Sigmoid colon (tissue), 7 donors: Measurements from ENCODE around the gene TRAF3IP3. TPM values are rescaled to one million over a fixed set of nuclear protein-coding genes. Genes with fewer than 3 reads are reported as not detected.
A peak's percentile ranks its signal among the peaks of the same experiment; 100 is the strongest.

Experiments used
- DNase-seq: peaks from one replicate; pipeline ENCODE4 v3.0.0-alpha.2; 2019
- H3K27ac ChIP-seq, 4 donors: fragments of 200-600 bp; sonication (generic); one replicate each; pipeline ENCODE4 v1.5.1; 2016 to 2019; ENCODE audit warnings: mild to moderate bottlenecking in 1 of 4
- H3K27me3 ChIP-seq, 3 donors: fragments of 200-600 bp; sonication (generic); one replicate each; pipeline ENCODE4 v1.5.1; 2019; ENCODE audit warnings: mild to moderate bottlenecking in 1 of 3
- H3K36me3 ChIP-seq, 4 donors: fragments of 200-600 bp; sonication (generic); one replicate each; pipeline ENCODE4 v1.5.1; 2016 to 2019
- H3K4me1 ChIP-seq, 4 donors: fragments of 200-600 bp; sonication (generic); one replicate each; pipeline ENCODE4 v1.5.1; 2017 to 2019
- H3K4me3 ChIP-seq, 4 donors: fragments of 200-600 bp; sonication (generic); one replicate each; pipeline ENCODE4 v1.5.1; 2017 to 2019; ENCODE audit warnings: mild to moderate bottlenecking in 2 of 4, moderate library complexity in 1 of 4
- H3K9me3 ChIP-seq, 4 donors: fragments of 200-600 bp in 3 of 4; sonication (generic) in 3 of 4; one replicate each; pipeline versions ENCODE4 v1.5.1 to v1.6.1; 2013 to 2019
- EP300 ChIP-seq, 4 donors: sonication (generic); formaldehyde crosslinking; IDR thresholded peaks; one replicate each; pipeline ENCODE4 v1.6.1; 2017; ENCODE audit warnings: antibody characterized with exemption in 4 of 4
- POLR2A ChIP-seq, 2 donors: fragments of 450-650 bp; IDR thresholded peaks; one replicate each; pipeline ENCODE4 v1.6.1; 2016; ENCODE audit warnings: antibody characterized with exemption in 2 of 2, mild to moderate bottlenecking in 2 of 2, moderate library complexity in 2 of 2
- POLR2AphosphoS5 ChIP-seq, 4 donors: sonication (generic); formaldehyde crosslinking; IDR thresholded peaks; one replicate each; pipeline ENCODE4 v1.6.1; 2017; ENCODE audit warnings: antibody characterized with exemption in 4 of 4
- WGBS, 2 donors: extraction: QIAGEN DNeasy Blood & Tissue Kit; methylation state at CpG; one replicate each; pipeline ENCODE4 v1.1.7; 2013; 5-methylcytosine and 5-hydroxymethylcytosine counted together
- intact Hi-C: fragments of 100-400 bp; cut with DNase I; formaldehyde crosslinking; loops from one replicate; pipeline ENCODE4 v1.15.1; 2023
- polyA plus RNA-seq, 3 donors: library from polyadenylated mRNA; stranded (reverse); fragments of 200-250 nt; gene quantifications; one replicate each; pipeline ENCODE4 v1.2.3, GENCODE V29; 2013
- total RNA-seq, 4 donors: library from RNA; depleted of rRNA; stranded (reverse); fragments of >200 nt; gene quantifications; one replicate each; pipeline ENCODE4 v1.1.0, GENCODE V29; 2016
- TF ChIP-seq, protein P1 (sequence below), 4 experiments: fragments of 450-650 bp in 3 of 4; fragments of 200-600 bp in 1 of 4; IDR thresholded peaks; one replicate each; pipeline ENCODE4 v1.5.1; 2016 to 2019; ENCODE audit warnings: antibody characterized with exemption in 4 of 4, mild to moderate bottlenecking in 3 of 4, moderate library complexity in 2 of 4
- donor health status: healthy with polysubstance abuse.
- donor health status: Bipolar disorder and iron deficiency.
- donor health status: healthy.

Gene TRAF3IP3
- total and polyA plus RNA-seq, 7 donors: 1.1 to 43.7 (median 1.7) TPM

DNA sequence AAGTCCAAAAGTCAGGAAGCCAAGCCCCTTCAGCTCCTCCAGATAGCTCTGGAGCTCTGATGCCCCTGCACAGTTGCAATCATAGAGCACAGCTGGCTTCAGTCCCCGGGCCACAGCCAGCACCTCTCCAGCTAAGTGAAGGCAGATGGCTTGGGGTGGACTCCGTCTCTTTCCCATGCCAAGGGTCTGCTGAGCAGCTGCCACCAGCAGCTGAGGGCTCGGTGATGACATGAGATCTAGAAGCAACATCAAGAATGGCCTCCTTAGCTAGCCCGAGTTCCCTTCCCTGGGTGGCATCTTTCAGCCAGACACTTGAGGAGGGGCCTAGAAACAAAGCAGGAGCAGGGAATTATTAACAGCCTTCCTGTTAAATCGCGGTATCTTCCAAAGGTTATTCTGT lies 27.5 kb downstream of the TRAF3IP3 start:
- TF ChIP-seq POLR2A (IDR thresholded peaks at IDR 0.05) (no peak), EP300 (IDR thresholded peaks at IDR 0.05) (no peak), POLR2AphosphoS5 (IDR thresholded peaks at IDR 0.05) (no peak)
- TF ChIP-seq, protein P1, sequence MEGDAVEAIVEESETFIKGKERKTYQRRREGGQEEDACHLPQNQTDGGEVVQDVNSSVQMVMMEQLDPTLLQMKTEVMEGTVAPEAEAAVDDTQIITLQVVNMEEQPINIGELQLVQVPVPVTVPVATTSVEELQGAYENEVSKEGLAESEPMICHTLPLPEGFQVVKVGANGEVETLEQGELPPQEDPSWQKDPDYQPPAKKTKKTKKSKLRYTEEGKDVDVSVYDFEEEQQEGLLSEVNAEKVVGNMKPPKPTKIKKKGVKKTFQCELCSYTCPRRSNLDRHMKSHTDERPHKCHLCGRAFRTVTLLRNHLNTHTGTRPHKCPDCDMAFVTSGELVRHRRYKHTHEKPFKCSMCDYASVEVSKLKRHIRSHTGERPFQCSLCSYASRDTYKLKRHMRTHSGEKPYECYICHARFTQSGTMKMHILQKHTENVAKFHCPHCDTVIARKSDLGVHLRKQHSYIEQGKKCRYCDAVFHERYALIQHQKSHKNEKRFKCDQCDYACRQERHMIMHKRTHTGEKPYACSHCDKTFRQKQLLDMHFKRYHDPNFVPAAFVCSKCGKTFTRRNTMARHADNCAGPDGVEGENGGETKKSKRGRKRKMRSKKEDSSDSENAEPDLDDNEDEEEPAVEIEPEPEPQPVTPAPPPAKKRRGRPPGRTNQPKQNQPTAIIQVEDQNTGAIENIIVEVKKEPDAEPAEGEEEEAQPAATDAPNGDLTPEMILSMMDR (IDR thresholded peaks at IDR 0.05): no peak
- intact Hi-C loops: no loop called here
- 50 to 67% methylated on average over 6 of the region's 6 CpGs for WGBS, 2 donors
- Histone ChIP-seq H3K4me1 (peaks cover 0 to 27% (median 26%) of the 10 kb centered on the region in 4 donors), H3K27ac (no peak overlapping the region), H3K36me3 (no peaks in the 10 kb centered on the region), H3K9me3 (no peaks in the 10 kb centered on the region), H3K27me3 (no peaks in the 10 kb centered on the region), H3K4me3 (peak overlapping the region in 2 of 4 donors; percentile 62 to 63)
- DNase-seq: no peak

DNA sequence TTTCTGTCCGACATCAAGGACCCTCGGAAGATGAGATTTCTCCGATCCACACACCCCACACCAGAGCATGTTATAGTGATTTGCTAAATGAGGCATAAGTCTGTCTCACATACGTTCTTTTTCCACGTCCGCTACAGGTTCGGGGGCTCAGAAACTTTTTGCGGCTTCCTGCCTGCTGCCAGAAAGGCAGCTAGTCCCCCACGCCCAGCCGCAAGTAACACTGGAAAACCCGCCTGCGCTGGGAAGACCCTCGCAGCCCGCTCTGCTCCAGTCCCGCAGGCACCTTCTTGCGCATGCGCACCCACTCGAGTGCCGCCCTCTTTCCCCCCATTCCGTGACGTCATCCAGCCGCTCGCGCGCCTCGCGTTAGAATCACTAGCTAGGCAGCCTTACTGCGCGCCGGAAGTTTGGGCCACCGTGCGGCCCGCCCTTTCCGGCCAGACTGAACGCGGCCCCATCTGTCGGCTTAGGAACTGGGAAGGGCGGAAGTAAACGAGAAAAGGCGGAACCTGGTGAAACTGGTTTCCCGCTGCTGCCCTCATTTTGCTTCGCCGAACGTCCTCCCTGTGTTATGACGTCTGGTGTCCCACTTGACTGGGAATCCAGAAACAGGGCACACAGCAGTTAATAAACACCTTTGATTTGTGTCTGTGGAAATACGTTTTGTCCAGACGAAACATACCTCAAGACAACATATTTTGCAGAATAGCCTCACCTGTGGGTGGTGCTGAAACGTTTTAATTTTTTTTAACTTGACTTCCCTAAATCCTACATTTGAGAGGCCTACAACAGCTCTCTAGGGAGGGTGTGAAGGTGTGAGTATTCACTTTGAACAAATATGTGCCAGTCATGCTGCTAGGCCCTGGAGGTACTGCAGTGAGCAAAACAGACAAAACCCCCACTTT lies 28.7 kb downstream of the TRAF3IP3 start, which contains the start of gene C1orf74:
C1orf74 (minus strand) TSS at position 295 of the 905 bp plus-strand sequence. CDS start 925 bp downstream, outside the sequence.
- Histone ChIP-seq H3K36me3 (no peaks in the 10 kb centered on the region), H3K27ac (peak within 1 kb of the TSS; percentile 81 to 90 (median 86)), H3K4me1 (peaks cover 0 to 28% (median 27%) of the 10 kb centered on the region in 4 donors), H3K9me3 (no peaks in the 10 kb centered on the region), H3K27me3 (no peaks in the 10 kb centered on the region), H3K4me3 (peak within 1 kb of the TSS; percentile 61 to 63 (median 62))
- TF ChIP-seq EP300 (IDR thresholded peaks at IDR 0.05): peak in 1 of 4 donors; percentile 67
- TF ChIP-seq POLR2A (IDR thresholded peaks at IDR 0.05): peak; percentile 42 to 61
- TF ChIP-seq, protein P1 (IDR thresholded peaks at IDR 0.05): no peak
- peak; percentile 53 to 92 (median 88) for TF ChIP-seq POLR2AphosphoS5 (IDR thresholded peaks at IDR 0.05)
- intact Hi-C loops: loop anchor here (1.0 to 2.0 kb wide), 2 partner anchors 16 to 43 kb away; partner anchors contain the start of gene UTP25
- WGBS, 2 donors: 3% methylated on average over 48 of the region's 48 CpGs
- DNase-seq: peak; percentile 99

DNA sequence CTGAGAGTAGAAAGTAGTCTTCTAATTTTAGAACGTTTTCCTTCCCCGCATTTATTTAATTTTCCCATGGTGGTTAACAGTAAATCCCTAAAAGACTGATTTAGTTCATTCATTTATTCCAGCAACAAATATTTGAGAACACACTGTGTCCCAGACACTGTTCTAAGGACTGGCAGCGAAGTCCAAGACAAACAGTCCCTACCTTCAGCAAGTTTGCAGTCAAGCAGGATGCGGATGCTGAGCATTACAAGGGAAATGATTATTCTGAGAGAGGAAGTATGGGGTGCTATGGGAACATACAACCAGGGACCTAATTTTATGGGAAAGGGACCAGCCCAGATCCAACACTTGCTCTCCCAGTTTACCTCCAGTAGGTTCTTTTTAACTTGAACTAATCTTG lies 29.7 kb downstream of the TRAF3IP3 start:
- no peaks in the 10 kb centered on the region for H3K9me3 ChIP-seq
- H3K4me1 ChIP-seq: peaks cover 0 to 28% (median 27%) of the 10 kb centered on the region in 4 donors
- H3K36me3 ChIP-seq: no peaks in the 10 kb centered on the region
- H3K27ac ChIP-seq: peak overlapping the region in 3 of 4 donors; percentile 81 to 87 (median 86)
- intact Hi-C loops: loop anchor here (1.0 to 2.0 kb wide), 2 partner anchors 17 to 42 kb away; partner anchors contain the start of gene UTP25
- TF ChIP-seq EP300 (IDR thresholded peaks at IDR 0.05): no peak
- TF ChIP-seq POLR2AphosphoS5 (IDR thresholded peaks at IDR 0.05): no peak
- TF ChIP-seq POLR2A (IDR thresholded peaks at IDR 0.05): no peak
- TF ChIP-seq, protein P1 (IDR thresholded peaks at IDR 0.05): no peak
- WGBS, 2 donors: 96 to 97% methylated on average over 4 of the region's 4 CpGs
- no peak for DNase-seq
- H3K27me3 ChIP-seq: no peaks in the 10 kb centered on the region
- H3K4me3 ChIP-seq: no peak overlapping the region

DNA sequence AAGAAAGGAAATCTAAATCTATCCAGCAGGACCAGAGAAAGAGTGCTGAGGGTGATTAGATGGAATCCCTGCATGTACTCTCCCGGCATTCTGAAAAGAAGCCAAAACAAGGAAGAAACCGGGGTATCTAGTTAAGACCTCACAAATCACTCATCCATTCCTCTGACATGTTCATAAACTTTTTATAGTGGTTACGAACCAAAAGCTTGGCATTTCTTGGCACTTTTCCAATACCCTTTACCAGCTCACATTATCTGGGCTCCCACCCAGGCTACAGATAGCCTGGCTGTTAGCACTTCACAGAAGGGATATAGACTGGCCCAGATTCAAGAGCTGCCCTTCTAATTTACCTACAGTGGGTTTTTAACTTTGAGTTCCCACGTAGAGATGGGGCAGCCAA lies 30.3 kb downstream of the TRAF3IP3 start:
- H3K27me3 ChIP-seq: no peaks in the 10 kb centered on the region
- intact Hi-C loops: no loop called here
- H3K36me3 ChIP-seq: no peaks in the 10 kb centered on the region
- no peak for TF ChIP-seq POLR2A (IDR thresholded peaks at IDR 0.05)
- TF ChIP-seq, protein P1 (IDR thresholded peaks at IDR 0.05): no peak
- no peak for TF ChIP-seq POLR2AphosphoS5 (IDR thresholded peaks at IDR 0.05)
- no peak for TF ChIP-seq EP300 (IDR thresholded peaks at IDR 0.05)
- 26 to 50% methylated on average over 4 of the region's 4 CpGs for WGBS, 2 donors
- H3K4me3 ChIP-seq: no peak overlapping the region
- H3K9me3 ChIP-seq: no peaks in the 10 kb centered on the region
- peaks cover 0 to 28% (median 27%) of the 10 kb centered on the region in 4 donors for H3K4me1 ChIP-seq
- no peak for DNase-seq
- H3K27ac ChIP-seq: peak overlapping the region; percentile 66 to 86 (median 81)
